Esophagus squamous epithelium (tissue), 4 donors: Measurements from ENCODE around the gene LCE1A.

Source experiments
- POLR2A ChIP-seq, 4 donors: fragments of 450-650 bp; IDR thresholded peaks; one replicate each; pipeline ENCODE4 v1.6.1; 2017; ENCODE audit warnings: antibody characterized with exemption in 4 of 4, mild to moderate bottlenecking in 4 of 4, moderate library complexity in 3 of 4
- TF ChIP-seq, protein P1 (sequence below), 6 experiments: fragments of 450-650 bp in 4 of 6; fragments of 200-600 bp in 2 of 6; sonication (generic) in 2 of 6; IDR thresholded peaks; one replicate each; pipeline ENCODE4 v1.5.1; 2016 to 2019; ENCODE audit warnings: antibody characterized with exemption in 6 of 6, mild to moderate bottlenecking in 4 of 6, moderate library complexity in 4 of 6

DNA sequence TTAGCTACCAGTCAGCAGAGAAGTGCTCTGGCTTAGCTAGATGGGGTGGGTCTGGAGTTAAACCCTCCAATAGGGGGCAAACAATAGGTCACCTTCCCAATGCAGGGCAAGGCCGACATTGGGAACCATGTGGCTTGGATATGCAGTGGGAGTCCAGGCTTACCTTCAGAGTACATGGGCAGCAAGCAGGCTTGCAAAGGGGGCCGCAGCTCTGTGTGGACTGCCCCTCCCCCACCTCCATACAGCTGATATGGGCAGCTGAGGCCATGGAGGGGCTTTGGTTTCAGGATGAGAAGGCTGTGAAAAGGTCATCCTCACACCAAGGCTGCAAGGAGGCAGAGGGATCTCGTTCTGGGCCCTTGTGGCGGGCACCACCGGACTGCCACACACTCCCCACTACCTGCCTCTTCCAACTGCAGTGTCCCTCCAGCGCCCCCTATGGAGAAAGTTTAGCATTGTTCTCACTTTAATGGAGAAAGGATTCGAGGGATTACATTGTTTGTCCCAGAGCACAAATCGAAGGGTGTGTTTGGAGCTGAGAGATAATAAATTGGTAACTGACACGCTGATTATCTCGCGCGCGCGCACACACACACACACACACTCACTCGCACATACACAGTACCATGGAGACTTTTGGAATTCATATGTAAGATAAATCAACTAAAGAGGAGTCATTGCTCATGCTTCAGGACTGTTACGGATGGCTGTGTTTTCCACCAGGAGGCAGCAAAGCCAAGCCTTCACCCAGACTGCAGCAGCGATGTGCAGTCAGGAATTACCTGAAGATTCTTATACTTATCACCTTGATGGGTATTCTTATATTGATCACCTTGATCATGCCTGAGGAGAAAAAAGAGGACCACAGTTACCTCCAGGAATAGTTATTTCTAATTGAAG is 43.8 kb downstream of the LCE1A start:
- TF ChIP-seq, protein P1, sequence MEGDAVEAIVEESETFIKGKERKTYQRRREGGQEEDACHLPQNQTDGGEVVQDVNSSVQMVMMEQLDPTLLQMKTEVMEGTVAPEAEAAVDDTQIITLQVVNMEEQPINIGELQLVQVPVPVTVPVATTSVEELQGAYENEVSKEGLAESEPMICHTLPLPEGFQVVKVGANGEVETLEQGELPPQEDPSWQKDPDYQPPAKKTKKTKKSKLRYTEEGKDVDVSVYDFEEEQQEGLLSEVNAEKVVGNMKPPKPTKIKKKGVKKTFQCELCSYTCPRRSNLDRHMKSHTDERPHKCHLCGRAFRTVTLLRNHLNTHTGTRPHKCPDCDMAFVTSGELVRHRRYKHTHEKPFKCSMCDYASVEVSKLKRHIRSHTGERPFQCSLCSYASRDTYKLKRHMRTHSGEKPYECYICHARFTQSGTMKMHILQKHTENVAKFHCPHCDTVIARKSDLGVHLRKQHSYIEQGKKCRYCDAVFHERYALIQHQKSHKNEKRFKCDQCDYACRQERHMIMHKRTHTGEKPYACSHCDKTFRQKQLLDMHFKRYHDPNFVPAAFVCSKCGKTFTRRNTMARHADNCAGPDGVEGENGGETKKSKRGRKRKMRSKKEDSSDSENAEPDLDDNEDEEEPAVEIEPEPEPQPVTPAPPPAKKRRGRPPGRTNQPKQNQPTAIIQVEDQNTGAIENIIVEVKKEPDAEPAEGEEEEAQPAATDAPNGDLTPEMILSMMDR (IDR thresholded peaks at IDR 0.05) = peak in 5 of 6 experiments; percentile 42 to 84 (median 60)
- no peak for TF ChIP-seq POLR2A (IDR thresholded peaks at IDR 0.05)
